Measurements from ENCODE around the gene KRTAP10-9. TPM values are rescaled to one million over a fixed set of nuclear protein-coding genes. Genes with fewer than 3 reads are reported as not detected.

Gene KRTAP10-9
- total RNA-seq, 1 donor from 2014 or later, result not detected

DNA sequence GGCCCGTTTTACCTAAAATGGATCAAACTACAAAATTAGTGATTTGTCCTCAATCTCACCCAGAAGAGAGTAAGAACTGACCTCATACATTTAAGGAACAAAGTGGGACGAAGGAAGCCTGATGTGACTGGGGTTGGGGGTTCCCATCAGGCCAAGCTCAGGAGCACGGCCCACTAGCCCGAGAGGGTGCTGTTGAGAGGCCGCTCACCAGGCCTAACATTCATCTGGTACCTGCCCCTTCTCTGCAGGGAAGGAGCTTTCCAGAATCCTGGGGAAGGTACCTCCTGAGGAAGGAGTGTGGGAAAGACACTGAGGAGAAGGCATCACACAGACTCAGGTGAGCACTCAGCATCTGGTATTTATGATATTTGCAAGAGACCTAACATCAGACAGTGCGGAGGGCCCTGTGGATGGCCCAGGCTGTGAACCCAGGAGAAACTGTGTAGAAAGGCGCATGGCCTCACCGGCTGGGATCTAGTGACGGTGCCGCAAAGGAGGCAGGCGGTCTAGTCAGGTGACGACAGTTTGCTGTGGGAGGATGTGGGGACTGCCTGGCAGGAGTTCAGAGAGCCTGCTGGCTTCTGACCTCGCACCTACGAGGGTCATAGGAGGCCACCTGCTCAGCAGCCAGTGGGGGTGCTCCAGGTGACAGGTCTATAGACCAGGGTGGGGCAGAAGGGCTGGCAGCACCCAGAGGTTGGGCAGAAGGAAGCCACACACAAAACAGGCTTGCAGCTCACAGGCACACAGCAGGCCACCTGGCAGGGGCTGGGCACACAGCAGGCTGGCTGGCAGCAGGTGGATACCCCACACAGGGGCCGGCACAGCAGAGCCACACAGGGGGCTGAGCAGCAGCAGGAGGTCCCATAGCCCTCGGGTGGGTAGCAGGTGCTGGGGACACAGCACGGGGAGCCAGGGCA, 27.0 kb downstream of the KRTAP10-9 start:
- DNase-seq (ENCODE audit: low read depth) (no peak), FAIRE-seq (no peak)
- H3K4me1 Mint-ChIP-seq (ENCODE audit: low read depth, unreplicated experiment), result peaks cover 2% of the 10 kb centered on the region
- Histone ChIP-seq H3K9ac (ENCODE audit: low read length) (no peak overlapping the region), H4K20me1 (ENCODE audit: insufficient read depth, low read length) (no peaks in the 10 kb centered on the region), H3K27me3 (ENCODE audit: insufficient read depth, low read length) (no peaks in the 10 kb centered on the region), H3K36me3 (ENCODE audit: insufficient read depth, low read length) (no peaks in the 10 kb centered on the region), H3K27ac (ENCODE audit: low read depth, low read length) (no peak overlapping the region), H3K4me3 (ENCODE audit: insufficient read depth, low read depth, low read length) (no peak overlapping the region), H3K4me1 (ENCODE audit: insufficient read depth, low read length) (no peaks in the 10 kb centered on the region), H3K9me3 (ENCODE audit: insufficient read depth, low read depth, low read length) (peaks cover 6% of the 10 kb centered on the region), H3K79me2 (ENCODE audit: insufficient read depth, low read length) (no peaks in the 10 kb centered on the region), H2AFZ (ENCODE audit: low read depth, low read length) (no peak overlapping the region), H3K4me2 (ENCODE audit: low read length) (no peak overlapping the region)
- peaks cover 39% of the 10 kb centered on the region for H3K27me3 Mint-ChIP-seq (ENCODE audit: low read depth, unreplicated experiment)
- H3K27ac Mint-ChIP-seq (ENCODE audit: unreplicated experiment), result no peak overlapping the region
- no peak for TF ChIP-seq EZH2 (IDR thresholded peaks at IDR 0.05; ENCODE audit: insufficient read depth, low read length)
- TF ChIP-seq, protein P1, sequence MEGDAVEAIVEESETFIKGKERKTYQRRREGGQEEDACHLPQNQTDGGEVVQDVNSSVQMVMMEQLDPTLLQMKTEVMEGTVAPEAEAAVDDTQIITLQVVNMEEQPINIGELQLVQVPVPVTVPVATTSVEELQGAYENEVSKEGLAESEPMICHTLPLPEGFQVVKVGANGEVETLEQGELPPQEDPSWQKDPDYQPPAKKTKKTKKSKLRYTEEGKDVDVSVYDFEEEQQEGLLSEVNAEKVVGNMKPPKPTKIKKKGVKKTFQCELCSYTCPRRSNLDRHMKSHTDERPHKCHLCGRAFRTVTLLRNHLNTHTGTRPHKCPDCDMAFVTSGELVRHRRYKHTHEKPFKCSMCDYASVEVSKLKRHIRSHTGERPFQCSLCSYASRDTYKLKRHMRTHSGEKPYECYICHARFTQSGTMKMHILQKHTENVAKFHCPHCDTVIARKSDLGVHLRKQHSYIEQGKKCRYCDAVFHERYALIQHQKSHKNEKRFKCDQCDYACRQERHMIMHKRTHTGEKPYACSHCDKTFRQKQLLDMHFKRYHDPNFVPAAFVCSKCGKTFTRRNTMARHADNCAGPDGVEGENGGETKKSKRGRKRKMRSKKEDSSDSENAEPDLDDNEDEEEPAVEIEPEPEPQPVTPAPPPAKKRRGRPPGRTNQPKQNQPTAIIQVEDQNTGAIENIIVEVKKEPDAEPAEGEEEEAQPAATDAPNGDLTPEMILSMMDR (IDR thresholded peaks at IDR 0.05; ENCODE audit: insufficient read depth, low read depth, low read length), result no peak
- peaks cover 2% of the 10 kb centered on the region for H3K36me3 Mint-ChIP-seq (ENCODE audit: low read depth, unreplicated experiment)
- no peak overlapping the region for H3K4me3 Mint-ChIP-seq (ENCODE audit: unreplicated experiment)
- peaks cover 30% of the 10 kb centered on the region for H3K9me3 Mint-ChIP-seq (ENCODE audit: unreplicated experiment)

DNA sequence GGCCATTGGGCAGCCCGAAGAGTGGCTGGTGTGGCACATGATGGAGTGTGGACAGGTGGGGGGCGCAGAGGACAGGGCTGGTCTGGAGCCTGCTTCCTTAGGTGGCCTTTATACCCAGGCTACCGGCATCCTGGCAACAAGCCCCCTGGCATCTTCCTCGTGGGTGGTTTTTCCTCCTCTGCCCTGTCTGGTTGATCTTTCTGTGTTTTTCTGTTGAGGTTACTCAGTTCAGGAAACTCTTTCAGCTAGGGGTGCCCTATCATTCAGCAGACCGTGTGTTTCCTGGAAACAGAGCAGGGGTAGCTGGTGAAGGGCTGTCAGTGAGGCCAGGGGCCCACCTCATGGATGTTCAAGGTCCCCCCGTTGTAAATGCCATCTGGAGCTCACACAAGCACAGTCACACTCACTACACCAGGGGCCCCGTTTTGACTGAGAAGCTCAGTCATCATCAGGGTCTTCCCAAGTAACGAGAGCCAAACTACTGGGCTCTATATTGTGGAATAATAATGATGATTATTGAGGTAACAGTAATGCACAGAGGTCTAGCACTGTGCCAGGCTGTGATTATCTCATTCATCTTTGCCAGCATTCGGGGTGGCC, 27.8 kb downstream of the KRTAP10-9 start, which contains the start of gene KRTAP12-4:
TSS of gene KRTAP12-4 (minus strand) at position 84 of the 600 bp plus-strand sequence. CDS start at position 39, 45 bp downstream.
- Histone ChIP-seq H3K9ac (ENCODE audit: low read length) (no peak within 1 kb of the TSS), H3K9me3 (ENCODE audit: insufficient read depth, low read depth, low read length) (peaks cover 6% of the 10 kb centered on the region), H3K27me3 (ENCODE audit: insufficient read depth, low read length) (no peaks in the 10 kb centered on the region), H3K4me2 (ENCODE audit: low read length) (no peak within 1 kb of the TSS), H3K36me3 (ENCODE audit: insufficient read depth, low read length) (no peaks in the 10 kb centered on the region), H4K20me1 (ENCODE audit: insufficient read depth, low read length) (no peaks in the 10 kb centered on the region), H3K4me1 (ENCODE audit: insufficient read depth, low read length) (no peaks in the 10 kb centered on the region), H2AFZ (ENCODE audit: low read depth, low read length) (no peak within 1 kb of the TSS), H3K27ac (ENCODE audit: low read depth, low read length) (no peak within 1 kb of the TSS), H3K4me3 (ENCODE audit: insufficient read depth, low read depth, low read length) (no peak within 1 kb of the TSS), H3K79me2 (ENCODE audit: insufficient read depth, low read length) (no peaks in the 10 kb centered on the region)
- peaks cover 30% of the 10 kb centered on the region for H3K9me3 Mint-ChIP-seq (ENCODE audit: unreplicated experiment)
- FAIRE-seq, result no peak
- peaks cover 7% of the 10 kb centered on the region for H3K4me1 Mint-ChIP-seq (ENCODE audit: low read depth, unreplicated experiment)
- H3K27me3 Mint-ChIP-seq (ENCODE audit: low read depth, unreplicated experiment), result peaks cover 39% of the 10 kb centered on the region
- DNase-seq (ENCODE audit: low read depth), result no peak
- H3K4me3 Mint-ChIP-seq (ENCODE audit: unreplicated experiment), result no peak within 1 kb of the TSS
- H3K36me3 Mint-ChIP-seq (ENCODE audit: low read depth, unreplicated experiment), result peaks cover 2% of the 10 kb centered on the region
- no peak for TF ChIP-seq EZH2 (IDR thresholded peaks at IDR 0.05; ENCODE audit: insufficient read depth, low read length)
- TF ChIP-seq, protein P1 (IDR thresholded peaks at IDR 0.05; ENCODE audit: insufficient read depth, low read depth, low read length), result no peak
- H3K27ac Mint-ChIP-seq (ENCODE audit: unreplicated experiment), result no peak within 1 kb of the TSS

All from astrocyte (in vitro differentiated cells and primary cell).